NCI-H1105 treated with DMSO at 0.1 percent for 48 hours (cell line): ENCODE data around the gene FXR2.
A peak's percentile ranks its signal among the peaks of the same experiment; 100 is the strongest.

ENCODE experiments used
- DNase-seq: peaks from one replicate; lab custom pipeline; 2025; lab: John Stamatoyannopoulos, UW

The FXR2 gene

GRCh38 chr17:7587420-7588151 is 27.1 kb downstream of the FXR2 start:
- no peak for DNase-seq

- DNase-seq = no peak
Measured at GRCh38 chr17:7586673-7587419, 27.9 kb downstream of the FXR2 start.

GRCh38 chr17:7583253-7584109 is 31.2 kb downstream of the FXR2 start, which contains the start of gene MPDU1:
MPDU1 (plus strand) TSS chr17:7583852; CDS start chr17:7583863, 11 bp downstream.
- peak; percentile 100 for DNase-seq

- DNase-seq = peak; percentile 22
Measured at GRCh38 chr17:7582396-7583252, 32.1 kb downstream of the FXR2 start.

GRCh38 chr17:7580604-7581575 is 33.8 kb downstream of the FXR2 start:
- DNase-seq = no peak

GRCh38 chr17:7579834-7580603 is 34.7 kb downstream of the FXR2 start:
- no peak for DNase-seq

GRCh38 chr17:7579001-7579833 is 35.5 kb downstream of the FXR2 start, which contains the start of gene CD68:
CD68 (plus strand) TSS chr17:7579638; CDS start chr17:7579678, 40 bp downstream.
- DNase-seq = peak; percentile 42

GRCh38 chr17:7577327-7578199 is 37.1 kb downstream of the FXR2 start:
- DNase-seq = no peak

GRCh38 chr17:7576432-7576937 is 38.2 kb downstream of the FXR2 start:
- no peak for DNase-seq

GRCh38 chr17:7575959-7576358 is 38.7 kb downstream of the FXR2 start:
- no peak for DNase-seq

GRCh38 chr17:7575481-7575883 is 39.2 kb downstream of the FXR2 start:
- no peak for DNase-seq

- DNase-seq = no peak
Measured at GRCh38 chr17:7574176-7574953, 40.3 kb downstream of the FXR2 start.

- DNase-seq = peak; percentile 83
Measured at GRCh38 chr17:7573324-7574080, 41.2 kb downstream of the FXR2 start.

- peak; percentile 100 for DNase-seq
Measured at GRCh38 chr17:7572588-7573323, 41.9 kb downstream of the FXR2 start.

GRCh38 chr17:7572338-7572587 is 42.4 kb downstream of the FXR2 start:
- no peak for DNase-seq
